Measurements from ENCODE around the gene CNOT2. TPM values are rescaled to one million over a fixed set of nuclear protein-coding genes. Genes with fewer than 3 reads are reported as not detected.
A peak's percentile ranks its signal among the peaks of the same experiment; 100 is the strongest.

The CNOT2 gene
- total RNA-seq, 1 experiment from 2014 or later = 73.7 TPM

DNA sequence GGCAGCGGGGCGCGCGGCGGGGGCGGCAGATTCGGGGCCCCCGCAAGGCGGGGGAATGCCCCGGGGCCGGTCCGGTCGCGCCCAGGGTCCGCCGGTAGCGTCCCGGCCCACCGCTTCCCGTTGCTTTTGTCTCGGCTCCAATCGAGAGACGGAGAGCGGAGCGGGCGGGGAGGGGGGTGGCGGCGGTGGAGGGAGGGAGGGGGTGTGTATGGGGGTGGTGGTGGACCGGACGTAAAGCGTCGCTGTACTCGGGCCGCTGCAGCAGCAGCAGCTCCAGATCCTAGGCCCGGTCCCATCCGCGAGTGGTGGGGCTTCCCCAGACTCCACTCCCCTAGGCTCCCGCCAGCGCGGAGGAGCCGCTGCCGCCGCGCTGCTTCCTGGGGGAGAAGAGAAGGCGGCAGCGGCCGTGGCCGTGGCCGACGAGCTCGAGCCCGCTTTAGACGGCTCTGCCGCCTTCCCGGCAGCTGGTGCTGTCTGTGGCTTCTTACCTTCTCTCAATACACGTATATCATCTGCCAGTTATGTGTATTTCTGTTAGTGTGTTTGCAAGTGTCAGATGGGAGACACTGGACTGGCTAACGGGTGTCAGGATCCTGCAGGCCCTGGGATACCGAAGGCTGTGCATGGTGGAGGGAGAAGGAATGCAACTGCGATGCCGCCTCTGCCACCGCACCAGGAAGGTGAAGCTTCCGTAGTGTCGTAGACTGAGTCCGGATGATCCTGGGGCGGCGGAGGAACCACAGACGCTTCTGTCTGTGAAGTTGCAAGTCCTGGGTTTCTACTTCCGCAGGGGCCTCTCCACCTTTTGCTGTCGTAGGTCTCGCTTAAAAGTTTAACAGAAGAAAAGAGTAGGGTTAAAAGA is 508 bp downstream of the CNOT2 start:
- H3K36me3 ChIP-seq (ENCODE audit: low read depth, low read length) = peaks cover 5% of the 10 kb centered on the region; the same call in 1 of the 2 replicates
- H3K27me3 ChIP-seq (ENCODE audit: low read length) = no peaks in the 10 kb centered on the region
- peak overlapping the region; percentile 94 for H2AFZ ChIP-seq (ENCODE audit: low read length)
- intact Hi-C loops (cut with micrococcal nuclease) = loop anchor here (2.0 to 10.0 kb wide), 4 partner anchors 124 to 343 kb away; partner anchors contain the start of gene KCNMB4
- ChIA-PET POLR2A (ENCODE audit: unreplicated experiment) (interaction anchor here (0.6 kb wide), 1 partner anchor 255 kb away, joined by 11 read pairs; no protein-coding TSS in a partner anchor), CTCF (no interaction called here)
- peak overlapping the region; percentile 97 for H3K4me2 ChIP-seq (ENCODE audit: low read length)
- H3K9me3 ChIP-seq (ENCODE audit: low read length) = no peaks in the 10 kb centered on the region
- no peaks in the 10 kb centered on the region for H3K9me2 ChIP-seq (replicated peaks; ENCODE audit: low read length)
- H3K9ac ChIP-seq (ENCODE audit: low read length) = peak overlapping the region; percentile 86
- H3K4me3 ChIP-seq (ENCODE audit: low read length) = peak overlapping the region; percentile 82
- ATAC-seq (peak; percentile 70), DNase-seq (peak; percentile 44)
- BruUV-seq (replicated peaks) = no TSS peak
- peaks cover 34% of the 10 kb centered on the region for H3K4me1 ChIP-seq (ENCODE audit: insufficient read depth, low read length)
- peaks cover 49% of the 10 kb centered on the region for H4K20me1 ChIP-seq (ENCODE audit: low read length)
- H3F3A ChIP-seq (ENCODE audit: low read length, unreplicated experiment) = no peaks in the 10 kb centered on the region
- H3K79me2 ChIP-seq (ENCODE audit: low read length) = peaks cover 69% of the 10 kb centered on the region
- TF ChIP-seq EZH2 (IDR thresholded peaks at IDR 0.05; ENCODE audit: low read length, unreplicated experiment) (no peak), EZH2phosphoT487 (IDR thresholded peaks at IDR 0.05; ENCODE audit: borderline replicate concordance, low read length) (no peak)
- TF ChIP-seq, protein P1, sequence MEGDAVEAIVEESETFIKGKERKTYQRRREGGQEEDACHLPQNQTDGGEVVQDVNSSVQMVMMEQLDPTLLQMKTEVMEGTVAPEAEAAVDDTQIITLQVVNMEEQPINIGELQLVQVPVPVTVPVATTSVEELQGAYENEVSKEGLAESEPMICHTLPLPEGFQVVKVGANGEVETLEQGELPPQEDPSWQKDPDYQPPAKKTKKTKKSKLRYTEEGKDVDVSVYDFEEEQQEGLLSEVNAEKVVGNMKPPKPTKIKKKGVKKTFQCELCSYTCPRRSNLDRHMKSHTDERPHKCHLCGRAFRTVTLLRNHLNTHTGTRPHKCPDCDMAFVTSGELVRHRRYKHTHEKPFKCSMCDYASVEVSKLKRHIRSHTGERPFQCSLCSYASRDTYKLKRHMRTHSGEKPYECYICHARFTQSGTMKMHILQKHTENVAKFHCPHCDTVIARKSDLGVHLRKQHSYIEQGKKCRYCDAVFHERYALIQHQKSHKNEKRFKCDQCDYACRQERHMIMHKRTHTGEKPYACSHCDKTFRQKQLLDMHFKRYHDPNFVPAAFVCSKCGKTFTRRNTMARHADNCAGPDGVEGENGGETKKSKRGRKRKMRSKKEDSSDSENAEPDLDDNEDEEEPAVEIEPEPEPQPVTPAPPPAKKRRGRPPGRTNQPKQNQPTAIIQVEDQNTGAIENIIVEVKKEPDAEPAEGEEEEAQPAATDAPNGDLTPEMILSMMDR (conservative IDR thresholded peaks at IDR 0.05; ENCODE audit: low read depth, low read length) = no peak
- peak overlapping the region; percentile 88 for H3K27ac ChIP-seq (ENCODE audit: low read length)

DNA sequence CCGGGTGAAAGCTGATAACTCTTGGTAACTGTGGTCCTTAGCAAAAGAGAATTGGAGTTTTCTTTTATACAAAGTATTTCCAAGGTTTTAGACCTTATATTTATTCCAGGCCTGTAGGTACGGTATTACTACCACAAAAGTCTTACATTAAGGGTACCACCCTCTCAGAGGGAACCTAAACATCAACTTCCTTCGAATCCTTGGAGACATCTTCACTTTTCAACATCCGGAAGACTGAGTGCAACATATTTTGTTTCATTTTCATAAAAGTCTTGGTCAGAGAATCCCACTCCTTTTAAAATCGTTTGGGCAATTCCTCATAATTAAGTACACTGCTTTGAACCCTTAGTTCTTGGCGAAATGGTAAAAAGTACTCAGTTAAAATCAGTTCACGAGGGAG is 1.2 kb downstream of the CNOT2 start:
- H3K4me1 ChIP-seq (ENCODE audit: insufficient read depth, low read length) = peaks cover 34% of the 10 kb centered on the region
- H3K9ac ChIP-seq (ENCODE audit: low read length) = peak overlapping the region; percentile 86
- peak overlapping the region; percentile 33; the same call in 1 of the 2 replicates for H3K27ac ChIP-seq (ENCODE audit: low read length)
- H3F3A ChIP-seq (ENCODE audit: low read length, unreplicated experiment) = no peaks in the 10 kb centered on the region
- H4K20me1 ChIP-seq (ENCODE audit: low read length) = peaks cover 54% of the 10 kb centered on the region
- TSS peak; percentile 46 for BruUV-seq (replicated peaks)
- no peak for TF ChIP-seq EZH2 (IDR thresholded peaks at IDR 0.05; ENCODE audit: low read length, unreplicated experiment)
- TF ChIP-seq EZH2phosphoT487 (IDR thresholded peaks at IDR 0.05; ENCODE audit: borderline replicate concordance, low read length) = no peak
- TF ChIP-seq, protein P1 (conservative IDR thresholded peaks at IDR 0.05; ENCODE audit: low read depth, low read length) = no peak
- peaks cover 5% of the 10 kb centered on the region; the same call in 1 of the 2 replicates for H3K36me3 ChIP-seq (ENCODE audit: low read depth, low read length)
- no peaks in the 10 kb centered on the region for H3K9me3 ChIP-seq (ENCODE audit: low read length)
- H3K27me3 ChIP-seq (ENCODE audit: low read length) = no peaks in the 10 kb centered on the region
- CTCF ChIA-PET = interaction anchor here (0.6 kb wide), 1 partner anchor 456 kb away, joined by 3 read pairs; no protein-coding TSS in a partner anchor
- H3K79me2 ChIP-seq (ENCODE audit: low read length) = peaks cover 75% of the 10 kb centered on the region
- H3K4me3 ChIP-seq (ENCODE audit: low read length) = peak overlapping the region; percentile 82
- peak overlapping the region; percentile 97 for H3K4me2 ChIP-seq (ENCODE audit: low read length)
- POLR2A ChIA-PET (ENCODE audit: unreplicated experiment) = no interaction called here
- H3K9me2 ChIP-seq (replicated peaks; ENCODE audit: low read length) = no peaks in the 10 kb centered on the region
- intact Hi-C loops (cut with micrococcal nuclease) = loop anchor here (5.0 to 10.0 kb wide), 2 partner anchors 123 to 300 kb away; partner anchors contain the start of gene KCNMB4
- DNase-seq (no peak), ATAC-seq (no peak)
- no peak overlapping the region for H2AFZ ChIP-seq (ENCODE audit: low read length)
